Activated CD4-positive, alpha-beta T cell treated with anti-CD3 and anti-CD28 coated beads, Interleukin-2, amount 10 ng/mL, durations not matched to agents 24 days and 14 days (primary cell): Measurements from ENCODE around the gene LRRC28. TPM values are rescaled to one million over a fixed set of nuclear protein-coding genes. Genes with fewer than 3 reads are reported as not detected.

Source experiments
- DNase-seq: peaks from one replicate; pipeline ENCODE4 v3.0.0; 2022
- H3K27ac Mint-ChIP-seq: one replicate; pipeline ENCODE4 v1.8.0; 2022; ENCODE audit warnings: mild to moderate bottlenecking, mixed read lengths
- H3K27me3 Mint-ChIP-seq: one replicate; pipeline ENCODE4 v1.8.0; 2022; ENCODE audit warnings: mixed read lengths
- H3K36me3 Mint-ChIP-seq: one replicate; pipeline ENCODE4 v1.8.0; 2022; ENCODE audit warnings: low read depth, mild to moderate bottlenecking, mixed read lengths
- H3K4me1 Mint-ChIP-seq: one replicate; pipeline ENCODE4 v1.8.0; 2021; ENCODE audit warnings: mixed read lengths
- H3K4me3 Mint-ChIP-seq: one replicate; pipeline ENCODE4 v1.8.0; 2022; ENCODE audit warnings: mild to moderate bottlenecking, moderate library complexity, mixed read lengths
- H3K9me3 Mint-ChIP-seq: one replicate; pipeline ENCODE4 v1.8.0; 2021; ENCODE audit warnings: mixed read lengths
- intact Hi-C: fragments of 100-400 bp; cut with micrococcal nuclease; formaldehyde crosslinking; loops from one replicate; pipeline ENCODE4 v1.15.1; 2023
- total RNA-seq: library from RNA; stranded (reverse); gene quantifications from 2 replicates; pipeline ENCODE4 v1.2.3, GENCODE V29; 2022

The LRRC28 gene
- total RNA-seq, 1 donor from 2014 or later = 15.1 TPM

DNA sequence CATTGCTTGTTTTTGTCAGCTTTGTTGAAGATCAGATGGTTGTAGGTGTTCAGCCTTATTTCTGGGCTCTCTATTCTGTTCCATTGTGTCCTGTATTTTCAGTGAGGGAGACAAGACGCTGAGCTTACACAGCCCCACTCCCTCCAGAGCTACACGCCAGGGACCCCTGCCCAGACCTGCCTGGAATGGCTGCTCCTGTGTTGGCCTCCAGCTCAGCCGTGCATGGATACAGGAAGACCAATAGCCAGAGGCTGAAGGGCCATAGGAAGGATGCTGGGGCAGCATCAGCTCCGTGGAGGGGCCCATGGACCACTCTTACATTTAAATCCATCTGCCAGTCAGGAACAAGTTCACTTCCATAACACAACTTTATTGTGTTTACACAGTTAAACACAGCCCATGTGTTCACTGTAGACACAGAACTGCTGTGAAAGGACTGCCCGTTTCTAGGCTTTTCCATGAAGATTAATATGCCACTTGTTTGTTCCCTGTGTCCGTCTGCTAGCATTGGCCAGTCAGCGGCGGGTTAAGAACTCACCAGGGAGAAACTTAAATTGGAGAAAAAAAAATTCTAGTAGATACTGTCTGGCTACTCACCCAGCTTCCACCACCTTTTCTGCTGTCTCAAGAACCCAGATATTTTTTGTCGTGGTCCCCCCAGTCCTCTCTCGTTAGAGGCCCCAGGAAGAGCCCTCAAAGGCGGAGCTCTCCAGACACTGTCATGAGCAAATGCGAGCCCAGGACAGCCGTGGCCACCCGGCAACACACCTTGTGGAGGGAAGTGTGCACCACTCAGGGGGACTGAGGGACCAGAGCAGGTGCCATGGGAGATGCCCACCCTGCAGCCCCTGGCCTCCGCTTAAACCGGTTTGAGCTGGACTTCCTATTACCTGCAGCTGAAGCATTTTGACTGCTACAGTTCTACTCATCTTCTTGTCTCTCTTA, 172.2 kb downstream of the LRRC28 start:
- no peak for DNase-seq
- Mint-ChIP-seq H3K4me1 (peaks cover 46% of the 10 kb centered on the region), H3K36me3 (peaks cover 6% of the 10 kb centered on the region), H3K27me3 (peaks cover 6% of the 10 kb centered on the region), H3K27ac (peak overlapping the region; percentile 43), H3K4me3 (no peak overlapping the region), H3K9me3 (peaks cover 17% of the 10 kb centered on the region)
- intact Hi-C loops = loop anchor here (2.0 kb wide), 3 partner anchors 19 to 141 kb away; partner anchors contain the start of gene MEF2A

DNA sequence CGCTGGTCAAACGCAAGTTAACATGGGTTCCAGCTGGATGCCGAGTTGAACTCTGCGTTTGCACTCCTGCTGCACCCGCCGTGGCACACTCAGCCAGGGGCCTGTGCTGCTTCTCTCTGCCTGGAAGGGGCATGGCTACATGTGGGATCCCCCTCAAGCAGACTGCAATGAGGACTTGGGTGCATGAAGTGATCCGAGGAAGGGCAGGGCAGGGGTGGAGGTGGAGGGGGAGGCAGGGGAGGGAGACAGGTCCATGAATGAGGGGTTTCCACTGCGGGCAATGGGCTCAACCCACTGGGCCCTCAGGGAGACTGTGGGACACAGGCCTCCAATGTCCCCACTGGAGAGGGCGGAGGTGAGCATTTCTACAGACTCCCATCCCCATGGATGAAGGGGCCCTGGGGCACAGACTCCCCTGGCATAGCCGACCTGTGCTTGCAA, 172.9 kb downstream of the LRRC28 start:
- H3K27ac Mint-ChIP-seq = peak overlapping the region; percentile 80
- peaks cover 13% of the 10 kb centered on the region for H3K9me3 Mint-ChIP-seq
- intact Hi-C loops = loop anchor here (2.0 kb wide), 3 partner anchors 19 to 141 kb away; partner anchors contain the start of gene MEF2A
- peaks cover 4% of the 10 kb centered on the region for H3K27me3 Mint-ChIP-seq
- peaks cover 48% of the 10 kb centered on the region for H3K4me1 Mint-ChIP-seq
- no peak for DNase-seq
- peaks cover 4% of the 10 kb centered on the region for H3K36me3 Mint-ChIP-seq
- no peak overlapping the region for H3K4me3 Mint-ChIP-seq

DNA sequence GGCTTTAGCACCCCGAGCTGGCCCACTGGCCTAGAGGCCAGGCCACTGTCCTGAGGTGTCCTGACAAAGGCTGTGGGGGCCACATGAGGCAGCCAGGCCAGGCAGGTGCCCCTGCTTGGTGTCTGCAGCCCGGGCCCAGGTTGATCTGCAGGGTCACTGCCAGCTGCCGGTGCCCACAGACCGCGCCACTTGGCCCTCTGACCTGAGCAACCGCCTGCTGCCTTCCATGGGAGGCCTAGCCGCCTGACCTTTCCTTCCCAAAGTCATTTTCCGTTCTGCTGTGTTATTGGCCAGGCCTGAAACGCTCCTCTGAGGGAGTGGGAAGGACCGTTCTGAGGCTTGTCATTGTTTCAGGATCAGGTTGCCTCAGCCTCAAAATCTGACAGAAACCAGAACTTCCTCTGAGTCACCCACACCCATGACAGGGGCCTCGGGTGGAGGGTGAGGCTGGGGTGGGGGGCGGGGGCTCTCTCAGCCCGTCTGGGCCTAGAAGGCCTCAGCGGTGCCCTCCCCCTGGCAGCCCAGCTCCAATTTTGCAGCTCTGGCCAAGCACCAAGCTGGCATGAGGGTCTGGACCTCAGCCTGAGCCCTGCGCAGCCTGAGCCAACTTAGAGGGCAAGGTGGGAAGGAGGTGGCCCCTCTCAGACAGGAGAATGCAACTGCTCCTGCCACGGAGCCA, 173.8 kb downstream of the LRRC28 start:
- DNase-seq = peak; percentile 86
- Mint-ChIP-seq H3K4me3 (peak overlapping the region; percentile 29), H3K27ac (peak overlapping the region; percentile 88), H3K27me3 (peaks cover 4% of the 10 kb centered on the region), H3K4me1 (peaks cover 49% of the 10 kb centered on the region), H3K9me3 (peaks cover 13% of the 10 kb centered on the region), H3K36me3 (peaks cover 4% of the 10 kb centered on the region)
- intact Hi-C loops = loop anchor here (1.0 to 5.0 kb wide), 5 partner anchors 18 to 143 kb away; partner anchors contain the start of gene MEF2A

DNA sequence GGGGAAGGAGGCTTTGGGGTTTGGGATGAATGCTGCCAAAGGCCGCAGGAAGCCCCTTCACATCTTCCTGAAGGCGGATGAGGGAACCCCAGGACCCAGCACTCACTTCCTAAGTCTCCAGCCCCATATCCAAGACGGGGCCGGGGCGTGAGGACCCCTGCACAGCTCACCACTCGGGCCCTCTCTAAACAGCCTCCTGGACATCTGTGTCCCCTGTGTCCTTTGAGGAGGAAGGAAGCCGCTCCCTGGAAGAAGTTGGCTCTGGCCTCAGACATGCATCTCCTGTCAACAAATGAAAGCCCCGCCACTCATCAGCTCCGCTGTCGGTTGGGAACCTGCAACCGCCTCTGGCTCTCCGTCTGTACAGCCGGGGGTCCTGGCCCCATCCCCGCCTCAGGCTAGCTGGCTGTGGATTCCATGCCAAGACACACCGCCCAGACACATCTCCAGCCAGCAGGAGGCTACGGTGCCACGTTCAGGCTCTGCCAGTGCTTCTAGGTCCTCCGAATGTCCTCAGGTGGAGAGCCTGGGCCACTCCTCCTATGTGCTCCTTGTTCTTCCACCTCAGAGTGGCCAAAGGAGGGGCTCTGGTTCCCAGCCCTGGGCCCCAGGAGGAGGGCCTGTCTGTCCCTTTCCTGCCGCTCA, 174.5 kb downstream of the LRRC28 start:
- H3K4me1 Mint-ChIP-seq = peaks cover 45% of the 10 kb centered on the region
- intact Hi-C loops = loop anchor here (1.0 to 5.0 kb wide), 5 partner anchors 17 to 143 kb away; partner anchors contain the start of gene MEF2A
- no peak overlapping the region for H3K4me3 Mint-ChIP-seq
- peaks cover 7% of the 10 kb centered on the region for H3K9me3 Mint-ChIP-seq
- H3K27ac Mint-ChIP-seq = peak overlapping the region; percentile 88
- peaks cover 3% of the 10 kb centered on the region for H3K36me3 Mint-ChIP-seq
- DNase-seq = no peak
- H3K27me3 Mint-ChIP-seq = no peaks in the 10 kb centered on the region

DNA sequence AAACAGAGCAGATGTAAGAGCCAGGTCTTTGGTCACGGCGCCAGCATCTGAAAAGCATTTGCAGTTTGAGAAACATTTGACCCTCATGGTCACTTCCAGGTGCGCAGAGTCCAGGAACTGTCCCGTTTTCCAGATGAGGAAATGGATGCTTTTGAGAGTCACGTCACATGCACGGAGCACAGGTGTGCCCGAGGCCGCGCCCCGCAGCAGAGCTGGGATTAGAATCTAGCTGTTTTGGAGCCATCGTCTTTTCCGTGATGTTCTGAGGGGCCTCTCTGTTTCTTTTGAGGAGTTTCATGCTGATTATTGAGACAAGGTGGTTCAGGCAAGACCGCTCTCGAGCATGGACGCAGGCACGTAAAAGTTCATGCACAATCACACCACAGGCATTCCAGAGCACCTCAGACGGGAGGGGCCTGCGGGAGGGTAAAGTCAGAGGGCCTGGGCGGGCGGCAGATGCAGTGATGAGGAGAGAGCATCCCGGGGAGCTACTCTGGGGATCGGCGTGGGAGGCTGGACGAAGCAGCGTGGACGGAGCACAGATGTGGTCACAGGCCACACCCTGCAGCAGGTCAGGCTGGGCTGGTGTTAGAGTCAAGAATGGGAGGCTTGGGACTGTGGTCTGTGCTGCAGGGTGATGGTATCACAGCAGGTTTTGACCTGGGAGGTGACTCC, 175.3 kb downstream of the LRRC28 start:
- no peak for DNase-seq
- intact Hi-C loops = loop anchor here (5.0 kb wide), 1 partner anchor 144 kb away; no protein-coding TSS in a partner anchor
- no peak overlapping the region for H3K4me3 Mint-ChIP-seq

DNA sequence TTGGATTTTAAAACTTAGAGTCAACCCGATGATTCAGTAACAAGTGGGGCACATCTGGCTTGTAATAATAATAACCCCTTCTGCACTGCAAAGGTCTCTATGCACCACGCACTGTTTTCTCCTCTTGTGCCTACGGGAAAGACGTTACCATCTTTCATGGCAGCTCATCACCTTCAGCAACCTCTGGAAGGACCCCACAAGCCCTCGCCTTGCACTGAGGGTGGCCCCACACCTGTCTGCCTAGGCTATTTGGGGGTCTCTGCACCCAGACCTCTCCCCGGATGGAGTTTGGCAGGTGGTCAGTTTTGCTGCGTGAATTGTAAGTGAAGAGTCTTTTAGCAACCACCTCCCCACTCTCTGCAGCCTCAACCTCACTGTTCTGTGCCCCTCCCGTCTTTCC, 175.9 kb downstream of the LRRC28 start:
- intact Hi-C loops = loop anchor here (5.0 kb wide), 1 partner anchor 145 kb away; no protein-coding TSS in a partner anchor
- Mint-ChIP-seq H3K9me3 (peaks cover 4% of the 10 kb centered on the region), H3K4me3 (no peak overlapping the region), H3K36me3 (peaks cover 3% of the 10 kb centered on the region), H3K4me1 (peaks cover 38% of the 10 kb centered on the region), H3K27ac (peak overlapping the region; percentile 63), H3K27me3 (no peaks in the 10 kb centered on the region)
- no peak for DNase-seq

More for the DNA sequence above, 175.3 kb downstream of the LRRC28 start:
- peak overlapping the region; percentile 32 for H3K27ac Mint-ChIP-seq
- no peaks in the 10 kb centered on the region for H3K27me3 Mint-ChIP-seq
- H3K9me3 Mint-ChIP-seq = peaks cover 4% of the 10 kb centered on the region
- H3K4me1 Mint-ChIP-seq = peaks cover 38% of the 10 kb centered on the region
- H3K36me3 Mint-ChIP-seq = peaks cover 3% of the 10 kb centered on the region

DNA sequence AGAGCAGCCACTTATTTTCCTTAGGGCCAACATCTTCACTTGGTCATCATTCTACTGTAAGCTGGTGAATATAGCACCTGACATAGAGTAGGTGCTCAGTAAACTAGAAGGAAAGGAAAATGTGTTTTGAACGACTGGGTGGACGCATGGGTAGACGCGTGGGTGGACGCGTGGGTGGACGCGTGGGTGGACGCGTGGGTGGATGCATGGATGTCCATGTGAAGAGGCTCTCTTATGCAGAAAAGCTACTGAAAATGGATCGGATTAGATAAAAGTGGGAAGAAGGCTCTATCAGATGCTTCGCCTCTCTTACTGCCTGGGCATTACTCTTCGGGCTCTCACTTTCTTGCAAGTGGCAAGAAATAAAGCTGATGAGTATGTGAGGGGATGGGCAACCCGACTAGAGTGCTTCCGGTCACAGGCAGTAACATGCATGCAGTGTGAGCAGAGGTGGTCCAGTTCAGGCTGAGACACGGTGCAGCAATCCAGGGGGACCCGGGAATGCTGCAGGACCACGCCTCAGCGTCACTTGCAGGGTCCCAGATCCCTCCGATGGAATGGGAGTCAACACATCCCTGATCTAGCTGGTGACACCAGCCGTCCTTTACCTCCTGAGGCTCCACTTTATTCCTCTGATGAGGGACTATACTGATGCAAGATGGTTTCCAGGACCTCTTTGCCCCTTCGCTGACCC, 176.5 kb downstream of the LRRC28 start:
- no peaks in the 10 kb centered on the region for H3K27me3 Mint-ChIP-seq
- H3K36me3 Mint-ChIP-seq = no peaks in the 10 kb centered on the region
- intact Hi-C loops = loop anchor here (5.0 kb wide), 1 partner anchor 146 kb away; no protein-coding TSS in a partner anchor
- H3K4me3 Mint-ChIP-seq = no peak overlapping the region
- peaks cover under 1% of the 10 kb centered on the region for H3K9me3 Mint-ChIP-seq
- no peak for DNase-seq
- H3K27ac Mint-ChIP-seq = peak overlapping the region; percentile 63
- H3K4me1 Mint-ChIP-seq = peaks cover 35% of the 10 kb centered on the region

DNA sequence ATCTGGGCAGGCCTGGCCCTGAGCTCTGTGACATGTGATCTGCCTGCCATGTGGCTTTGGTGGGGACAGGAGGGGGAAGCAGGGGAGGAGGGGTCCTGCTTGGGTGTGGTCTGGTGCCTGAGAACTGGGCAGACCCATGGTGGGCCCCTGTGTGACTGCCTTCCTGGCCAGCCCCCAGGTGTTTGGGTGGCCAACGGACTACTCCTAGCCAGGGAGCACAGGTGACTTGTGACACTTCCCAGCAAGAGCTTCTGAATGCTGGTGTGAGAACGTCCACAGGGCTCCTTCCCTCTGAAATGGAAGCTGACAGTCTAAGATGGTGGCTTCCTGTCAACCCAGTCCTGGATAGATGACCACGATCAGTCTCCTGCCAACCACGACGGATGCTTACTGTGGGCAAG, 178.4 kb downstream of the LRRC28 start:
- Mint-ChIP-seq H3K4me1 (peaks cover 25% of the 10 kb centered on the region), H3K27me3 (peaks cover 3% of the 10 kb centered on the region), H3K36me3 (no peaks in the 10 kb centered on the region), H3K27ac (no peak overlapping the region), H3K9me3 (no peaks in the 10 kb centered on the region), H3K4me3 (no peak overlapping the region)
- intact Hi-C loops = loop anchor here (5.0 kb wide), 1 partner anchor 147 kb away; no protein-coding TSS in a partner anchor
- no peak for DNase-seq

DNA sequence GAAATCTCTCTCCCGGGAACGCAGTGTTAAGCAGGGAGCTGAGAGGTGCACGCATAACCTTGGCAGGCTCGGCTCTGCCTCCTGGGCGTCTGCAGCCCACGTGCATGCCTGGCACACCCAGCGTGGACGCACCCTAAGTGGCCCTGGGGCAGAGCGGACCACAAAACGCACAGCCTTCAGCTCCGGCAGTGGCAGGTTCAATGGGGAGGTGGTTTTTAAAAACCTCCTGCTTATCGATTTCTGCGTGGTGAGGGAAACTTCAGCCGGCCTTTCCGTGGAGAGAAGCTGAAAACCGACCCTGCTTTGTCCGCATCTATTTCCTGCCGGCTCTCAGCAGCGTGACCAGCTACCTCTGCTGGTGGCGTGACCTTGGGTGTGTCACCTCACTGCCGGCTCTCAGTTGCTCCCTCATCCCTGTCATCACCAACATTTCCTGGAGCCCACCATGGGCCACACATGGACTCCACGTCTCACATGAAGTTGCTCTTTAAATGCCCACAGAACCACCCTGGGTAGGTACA, 179.7 kb downstream of the LRRC28 start:
- Mint-ChIP-seq H3K4me1 (peaks cover 22% of the 10 kb centered on the region), H3K9me3 (no peaks in the 10 kb centered on the region), H3K27me3 (peaks cover 5% of the 10 kb centered on the region), H3K4me3 (no peak overlapping the region), H3K36me3 (no peaks in the 10 kb centered on the region), H3K27ac (peak overlapping the region; percentile 65)
- intact Hi-C loops = no loop called here
- DNase-seq = no peak

DNA sequence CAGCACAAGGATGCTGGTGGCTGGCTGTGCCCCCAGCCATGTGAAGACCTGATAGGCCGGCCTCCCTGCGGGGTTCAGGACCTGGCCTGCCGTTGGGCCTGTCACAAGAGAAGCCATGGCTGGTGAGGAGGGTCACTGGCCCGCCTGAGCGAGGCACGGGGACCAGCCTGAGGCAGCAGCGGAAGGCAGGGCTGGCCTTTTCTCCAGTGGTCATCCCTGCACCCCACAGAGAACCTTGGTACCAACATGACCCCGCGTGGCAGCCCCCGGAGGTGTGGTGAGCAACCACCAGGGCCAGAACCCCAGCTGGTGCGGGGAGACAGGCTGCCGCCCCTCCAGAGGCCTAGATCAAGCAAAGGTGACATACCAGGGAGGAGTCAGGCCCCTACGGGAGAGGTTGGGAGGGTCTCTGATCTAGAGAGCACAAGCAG, 180.4 kb downstream of the LRRC28 start:
- peaks cover 5% of the 10 kb centered on the region for H3K27me3 Mint-ChIP-seq
- no peak overlapping the region for H3K27ac Mint-ChIP-seq
- H3K4me3 Mint-ChIP-seq = no peak overlapping the region
- H3K36me3 Mint-ChIP-seq = no peaks in the 10 kb centered on the region
- peaks cover 19% of the 10 kb centered on the region for H3K4me1 Mint-ChIP-seq
- intact Hi-C loops = no loop called here
- H3K9me3 Mint-ChIP-seq = no peaks in the 10 kb centered on the region
- no peak for DNase-seq

DNA sequence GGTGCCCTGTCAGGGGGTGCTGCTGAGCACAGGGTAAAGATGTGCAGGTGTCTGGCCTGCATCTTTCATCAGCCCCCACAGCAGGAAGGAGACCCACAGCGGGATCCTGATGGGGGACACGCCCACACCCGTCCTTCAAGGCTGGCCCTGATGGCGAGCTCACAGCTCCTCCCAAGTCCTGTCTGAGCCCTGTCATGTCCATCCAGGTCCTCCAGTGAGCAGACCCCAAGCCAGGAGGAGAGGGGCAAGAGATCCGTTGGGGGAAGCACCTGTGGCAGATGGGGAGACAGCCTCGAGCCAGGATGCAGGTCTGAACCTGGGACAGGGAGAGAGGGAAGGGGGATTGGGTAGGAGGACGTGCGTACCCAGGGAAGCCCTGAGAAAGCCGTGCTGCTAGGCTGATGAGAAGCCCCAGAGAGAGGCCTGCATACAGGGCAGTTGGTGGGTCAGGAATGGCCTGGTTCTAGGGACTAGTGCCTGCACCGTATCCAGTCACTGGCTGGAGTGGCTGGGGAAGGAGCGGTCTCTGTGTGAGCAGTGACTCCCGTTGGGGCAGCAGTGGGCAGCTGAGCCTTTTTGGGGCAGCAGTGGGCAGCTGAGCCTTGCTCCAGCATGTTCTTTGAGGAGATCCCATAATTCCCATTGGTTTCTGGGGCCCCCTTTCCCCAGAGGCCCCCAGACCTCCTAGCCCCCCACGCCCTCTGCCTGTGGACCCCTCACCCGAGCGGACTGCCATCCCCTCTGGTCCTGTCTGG, 181.2 kb downstream of the LRRC28 start:
- no peak for DNase-seq
- no peaks in the 10 kb centered on the region for H3K36me3 Mint-ChIP-seq
- no peak overlapping the region for H3K4me3 Mint-ChIP-seq
- peaks cover 5% of the 10 kb centered on the region for H3K27me3 Mint-ChIP-seq
- intact Hi-C loops = no loop called here
- H3K27ac Mint-ChIP-seq = peak overlapping the region; percentile 20
- no peaks in the 10 kb centered on the region for H3K9me3 Mint-ChIP-seq
- H3K4me1 Mint-ChIP-seq = peaks cover 15% of the 10 kb centered on the region
